NCI-H524 treated with DMSO at 0.1 percent for 48 hours (cell line): ENCODE results near the gene IMMP2L.

Experiments
- DNase-seq: peaks from one replicate; lab custom pipeline; 2025; lab: John Stamatoyannopoulos, UW

The IMMP2L gene

DNA sequence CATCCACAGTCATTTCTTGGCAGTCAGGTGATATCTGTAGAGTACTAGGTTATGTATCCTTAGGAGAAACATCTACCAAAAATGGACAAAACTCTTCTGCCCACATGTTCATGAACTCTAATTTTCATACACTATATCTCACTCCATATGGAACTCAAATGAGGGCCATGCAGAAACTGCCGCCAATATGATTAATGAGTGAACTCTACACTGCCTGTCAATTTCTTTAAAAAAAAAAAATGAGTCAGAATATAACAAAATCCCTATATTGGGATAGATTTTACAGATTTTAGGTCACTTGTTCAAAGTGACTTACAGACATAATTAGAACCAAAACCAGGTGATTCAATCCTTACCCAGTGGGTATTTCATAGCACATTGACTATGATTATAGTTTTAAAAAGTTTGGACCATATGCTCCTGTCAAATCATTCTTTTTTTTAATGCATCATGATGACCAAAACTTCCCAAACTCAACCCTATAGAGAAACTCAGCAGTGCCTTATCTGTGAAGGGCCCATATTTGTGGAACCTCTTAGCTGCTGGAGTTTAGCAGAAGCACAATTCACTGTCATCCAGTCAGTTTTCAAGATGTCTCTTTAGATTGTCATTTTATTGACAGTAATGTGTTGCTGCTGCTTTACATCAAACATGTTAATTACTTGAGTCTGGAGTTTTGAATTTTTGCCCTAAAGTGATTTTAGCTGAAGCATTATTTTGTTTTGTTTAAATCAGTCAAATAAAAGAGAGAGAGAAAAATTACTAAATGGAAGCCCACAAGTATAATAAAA is 460.2 kb downstream of the IMMP2L start:
- no peak for DNase-seq

DNA sequence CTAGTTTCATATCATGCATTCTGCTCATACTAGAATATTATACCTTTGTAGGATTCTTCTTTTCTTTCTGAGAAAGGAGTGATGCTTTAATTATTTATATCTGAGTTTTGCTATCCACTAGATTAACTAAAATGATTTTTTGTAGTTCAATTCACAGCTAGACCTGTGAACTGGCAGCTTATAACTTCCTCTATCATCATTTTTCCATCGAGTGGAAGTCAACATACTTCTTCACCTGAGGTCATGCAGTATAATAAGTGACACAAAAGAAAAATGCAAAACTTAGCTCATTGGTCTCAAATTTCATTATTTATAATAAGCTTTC is 463.4 kb downstream of the IMMP2L start:
- DNase-seq: no peak

DNA sequence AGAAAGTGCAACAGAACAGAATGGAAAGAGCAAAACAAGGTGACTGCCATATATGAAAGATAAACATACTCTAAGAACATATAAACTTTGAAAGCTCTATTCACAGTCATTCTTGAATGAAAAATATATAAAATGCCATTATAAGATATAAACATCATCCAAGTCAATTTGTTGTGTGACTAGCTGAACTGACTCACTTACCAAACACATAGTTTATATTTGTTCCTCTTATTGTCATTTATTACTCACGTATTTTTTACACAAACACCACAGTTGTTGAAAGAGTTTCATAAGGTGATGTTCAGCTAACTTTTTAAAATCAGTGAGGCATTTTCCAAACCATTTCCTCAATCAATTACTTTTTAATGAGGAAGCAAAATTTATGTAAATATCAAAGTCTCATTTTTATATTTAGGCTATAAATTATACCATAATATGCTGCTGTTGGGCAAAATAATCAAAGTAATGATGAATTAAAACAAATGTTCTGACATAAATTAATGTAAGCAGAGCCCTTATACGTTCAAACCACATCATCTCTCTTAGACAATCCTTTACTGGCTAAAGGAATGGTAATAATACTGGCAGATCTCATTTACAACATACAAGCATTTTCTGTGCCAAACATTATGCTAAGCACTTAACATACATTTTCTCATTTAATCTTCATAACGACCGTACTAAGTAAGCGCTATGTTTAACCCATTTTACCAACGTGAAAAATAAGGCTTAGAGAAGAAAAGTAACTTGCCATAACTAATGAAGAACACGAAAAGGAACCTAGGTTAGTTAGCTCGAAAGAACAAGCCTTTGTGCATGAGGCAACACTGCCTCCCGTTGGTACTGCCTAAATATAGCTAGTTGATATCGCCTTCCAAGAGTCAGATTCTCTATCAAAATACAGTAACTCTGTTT is 464.0 kb downstream of the IMMP2L start:
- DNase-seq: peak; percentile 9

DNA sequence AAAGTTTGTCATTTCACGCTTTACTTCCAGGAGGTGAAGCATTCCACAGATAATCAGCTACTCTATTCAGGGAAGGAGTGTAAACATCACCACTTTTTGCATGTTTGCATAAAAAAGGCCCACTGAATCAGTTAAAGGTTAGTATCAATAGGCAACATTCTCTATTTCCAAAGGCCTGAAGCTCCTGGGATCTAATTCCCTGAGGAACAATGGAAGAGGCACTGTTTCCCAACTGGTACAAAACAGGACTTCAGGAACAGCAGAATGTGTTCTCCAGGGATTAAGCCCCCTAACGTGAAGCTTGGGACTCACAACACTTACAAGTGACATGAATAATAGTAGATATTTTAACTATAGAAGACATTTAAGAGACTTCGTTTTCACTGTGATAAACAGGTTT is 465.3 kb downstream of the IMMP2L start:
- no peak for DNase-seq

DNA sequence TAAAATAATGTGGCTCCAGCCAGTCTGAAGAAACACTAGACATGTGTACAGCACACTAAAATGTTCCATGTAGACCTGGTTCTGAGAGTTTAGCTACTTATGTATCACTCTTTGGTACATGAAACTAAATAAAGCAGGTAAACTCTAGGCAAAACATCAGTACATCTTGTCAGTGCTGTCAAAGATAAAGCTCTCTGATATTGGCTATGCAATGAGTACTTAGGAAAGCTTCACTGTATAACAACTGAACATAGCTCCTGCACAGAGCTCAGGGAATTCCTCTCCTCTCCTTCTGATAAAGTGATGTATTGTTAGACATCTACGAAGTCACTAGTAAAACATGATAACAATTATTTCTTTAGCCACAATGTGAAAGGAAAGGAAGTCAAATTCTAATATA is 467.9 kb downstream of the IMMP2L start:
- DNase-seq: no peak

DNA sequence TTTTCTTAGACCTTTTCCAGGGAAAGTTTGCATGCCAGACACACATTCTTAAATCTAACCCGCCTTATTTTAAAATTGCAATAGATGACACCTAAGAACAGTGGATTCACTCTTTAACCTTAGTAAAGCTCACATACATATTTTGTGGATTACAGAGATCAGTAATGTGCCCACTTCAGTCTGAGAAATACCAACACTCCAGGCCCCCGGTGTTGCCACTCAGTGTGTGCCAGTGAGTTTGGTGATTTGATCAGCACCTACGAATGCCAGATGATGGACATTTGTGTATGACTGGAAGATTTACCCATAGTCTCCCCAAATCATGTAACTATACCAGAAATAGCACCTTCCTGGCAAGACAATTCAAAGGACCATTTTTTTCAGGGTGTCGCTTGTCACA is 468.8 kb downstream of the IMMP2L start:
- DNase-seq: no peak

DNA sequence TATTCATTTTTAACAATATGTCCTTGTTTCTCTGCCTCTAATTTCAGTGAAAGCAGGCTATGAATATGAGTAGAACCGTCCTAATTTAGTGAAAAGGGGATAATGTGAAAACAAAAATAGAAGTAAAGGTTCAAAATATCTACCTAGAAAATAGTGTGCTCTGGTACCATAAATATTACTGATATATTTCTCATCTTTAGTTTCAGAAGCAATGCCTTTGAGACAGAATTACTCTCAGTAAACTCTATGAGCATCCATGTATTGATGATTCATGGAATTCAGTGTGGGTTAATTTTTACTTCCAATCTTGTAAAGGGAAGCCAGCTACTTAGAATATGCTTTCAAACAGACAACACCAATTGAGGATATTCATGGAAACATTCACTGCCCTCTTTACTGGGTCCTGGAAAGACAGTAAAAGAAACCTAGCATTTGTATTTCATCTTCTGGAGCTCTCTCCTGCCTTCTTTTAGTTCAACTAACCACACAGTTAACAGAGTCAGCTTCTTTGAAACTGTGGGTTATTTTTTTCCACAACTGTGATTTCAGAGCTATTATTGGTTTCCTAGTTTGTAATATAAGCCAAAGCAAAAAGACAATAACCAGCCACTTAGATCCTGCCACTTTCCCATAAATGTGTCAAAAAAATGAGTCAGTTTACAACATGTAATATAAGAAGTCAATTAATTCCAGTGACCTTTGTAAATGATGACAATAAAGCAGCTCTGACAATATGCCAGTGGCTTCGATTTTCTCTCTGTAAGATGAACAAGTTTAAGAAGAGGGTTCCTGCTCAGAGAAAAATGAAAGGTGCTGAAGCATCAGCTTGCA is 469.7 kb downstream of the IMMP2L start:
- no peak for DNase-seq

DNA sequence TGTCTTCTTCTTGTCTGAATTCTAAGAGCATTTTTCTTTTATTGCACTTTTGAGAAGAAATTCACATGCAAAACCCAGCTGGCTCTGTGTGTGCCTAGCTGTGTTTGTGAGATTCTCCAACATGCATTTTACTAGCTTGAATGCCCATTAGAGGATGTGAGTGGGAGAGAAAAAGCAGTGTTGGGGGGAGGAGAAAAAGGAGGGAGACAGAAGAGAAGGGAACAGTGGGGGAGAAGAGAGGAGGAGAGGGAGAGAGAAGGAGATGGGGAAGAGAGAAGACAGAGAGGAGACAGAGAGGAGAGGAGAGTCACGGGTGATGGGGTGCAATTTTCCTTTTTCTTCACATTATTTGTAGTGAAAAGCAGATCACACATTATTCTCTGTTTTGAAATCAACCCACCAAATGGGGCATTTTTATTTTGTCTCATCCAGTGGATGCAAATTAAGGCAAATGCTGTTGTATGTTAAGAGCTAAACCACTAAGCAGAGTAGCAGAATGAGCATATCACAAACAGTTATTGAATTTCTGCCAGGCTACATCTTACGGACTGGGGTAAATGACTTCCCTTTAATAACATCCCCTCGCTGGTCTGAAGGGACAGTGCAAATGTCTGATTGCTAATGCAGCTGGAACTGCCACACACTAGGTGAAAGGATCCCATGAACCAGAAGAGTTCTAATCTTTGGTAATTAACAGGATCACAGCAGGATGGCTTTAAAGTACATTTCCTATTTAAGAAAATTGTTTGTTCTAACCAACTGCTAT is 470.5 kb downstream of the IMMP2L start:
- DNase-seq: no peak

DNA sequence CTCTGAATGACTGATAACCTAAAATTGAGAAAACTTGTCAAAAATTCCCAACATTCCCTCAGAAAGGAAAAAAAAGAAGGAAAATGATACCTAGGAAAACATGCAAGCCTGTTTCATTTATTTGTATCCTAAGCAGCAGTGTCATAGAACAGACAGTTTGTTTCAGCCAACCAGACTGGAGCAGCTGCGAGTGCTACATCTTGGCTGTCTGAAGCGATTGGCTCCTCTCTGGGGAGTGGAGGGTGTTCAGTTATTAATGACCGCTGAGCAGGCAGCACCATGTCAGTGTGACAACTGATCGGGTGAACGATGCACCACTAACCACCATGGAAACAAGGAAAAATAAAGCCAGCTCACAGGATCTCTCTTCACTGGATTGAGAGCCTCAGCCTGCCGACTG is 471.4 kb downstream of the IMMP2L start, which contains the start of gene LRRN3:
TSS of gene LRRN3 (plus strand) at position 282 of the 400 bp plus-strand sequence. CDS start 31,646 bp downstream, outside the sequence.
- DNase-seq: peak; percentile 54

DNA sequence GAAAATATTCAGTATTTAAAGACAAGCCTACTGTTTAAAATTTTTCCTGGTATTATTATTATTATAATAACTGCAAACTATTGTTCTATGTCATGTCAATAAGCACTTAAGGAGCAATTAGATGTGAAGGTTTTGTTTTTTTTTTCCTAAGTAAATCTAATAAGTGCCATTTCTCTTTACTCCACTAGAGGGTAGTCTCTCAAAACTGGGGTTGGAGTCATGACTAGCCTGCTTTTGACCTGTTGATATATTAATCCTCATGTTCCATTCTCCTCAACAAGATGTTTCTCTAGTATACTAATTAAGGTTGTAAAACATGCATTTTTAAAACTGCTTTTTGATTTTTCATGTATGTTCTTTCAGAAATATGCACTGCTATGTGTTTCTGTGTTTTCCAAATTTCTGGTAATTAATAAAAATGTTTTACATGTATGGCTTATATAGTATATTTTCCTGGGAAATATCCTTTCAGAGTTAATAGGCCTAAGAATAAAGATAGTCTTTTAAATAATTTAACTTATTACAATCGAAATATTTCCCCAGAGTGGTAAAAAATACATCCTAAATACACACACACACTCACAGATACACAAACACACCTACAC is 472.4 kb downstream of the IMMP2L start:
- DNase-seq: peak; percentile 13

DNA sequence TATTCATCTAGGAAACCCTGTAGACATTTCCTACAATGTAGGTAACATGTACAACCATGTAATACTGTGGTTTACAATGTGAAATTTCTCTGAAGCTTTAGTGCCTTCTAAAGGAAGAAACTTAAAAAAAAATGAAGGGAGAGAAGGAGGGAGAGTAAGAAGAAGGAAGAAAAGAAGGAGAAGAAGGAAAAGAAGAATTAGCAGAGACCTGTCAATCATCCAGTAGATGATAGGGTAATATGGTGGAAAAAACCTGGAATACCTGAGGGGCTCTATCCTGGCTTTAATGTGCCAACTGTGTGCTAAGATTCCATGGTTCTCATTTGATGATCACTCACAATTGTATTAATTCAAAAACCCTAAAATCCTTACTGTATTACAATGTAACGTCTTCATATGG is 474.0 kb downstream of the IMMP2L start:
- DNase-seq: no peak

DNA sequence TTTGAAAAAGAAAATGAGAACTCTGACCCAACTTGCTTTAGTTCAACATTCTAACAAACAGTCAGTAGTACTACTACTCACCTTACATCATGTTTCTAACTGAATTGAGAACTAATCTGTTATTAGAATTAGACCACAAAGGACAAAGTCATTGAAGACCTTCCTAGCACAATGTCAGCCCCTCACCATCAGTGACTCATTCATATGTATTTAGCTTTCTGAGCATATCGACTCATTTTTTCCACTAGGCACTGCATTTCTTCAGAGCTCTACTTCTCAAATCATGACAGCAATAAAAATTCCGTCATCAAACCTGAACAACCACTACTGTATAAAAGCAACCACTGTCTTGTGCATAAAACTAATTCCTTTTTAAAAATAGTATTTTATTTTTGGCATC is 475.8 kb downstream of the IMMP2L start:
- DNase-seq: no peak

DNA sequence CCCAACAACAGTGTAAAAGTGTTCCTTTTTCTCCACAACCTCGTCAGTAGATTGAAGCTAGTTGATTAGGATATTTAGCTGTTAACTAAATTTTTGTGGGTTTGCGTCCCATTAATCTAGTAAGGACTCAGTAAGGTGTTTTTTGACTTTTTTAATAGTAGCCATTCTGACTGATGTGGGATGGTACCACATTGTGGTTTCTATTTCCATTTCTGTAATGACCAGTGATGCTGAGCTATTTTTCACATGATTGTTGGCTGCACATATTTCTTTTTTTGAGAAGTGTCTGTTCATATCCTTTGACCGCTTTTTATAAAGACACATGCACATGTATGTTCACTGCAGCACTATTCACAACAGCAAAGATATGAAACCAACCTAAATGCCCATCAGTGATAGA is 476.9 kb downstream of the IMMP2L start:
- no peak for DNase-seq

DNA sequence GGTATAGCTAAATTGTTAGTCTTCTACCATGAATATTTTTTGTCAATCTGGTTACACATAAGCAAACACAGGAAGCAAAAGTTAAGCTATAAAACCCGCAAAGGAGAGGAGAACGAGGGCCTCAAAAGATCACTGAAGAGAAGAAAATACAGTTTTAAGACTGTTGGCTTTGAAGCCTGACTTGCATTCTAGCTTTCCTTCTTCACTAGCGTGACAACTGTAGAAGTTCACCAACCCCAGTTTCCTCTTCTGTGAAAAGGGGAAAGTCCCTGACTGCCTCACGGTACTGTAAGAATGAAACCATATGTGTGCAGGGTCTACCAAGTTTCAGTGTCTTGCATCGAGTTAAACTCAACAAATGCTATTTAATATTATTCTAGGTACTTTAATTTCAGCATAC is 478.9 kb downstream of the IMMP2L start:
- DNase-seq: no peak

DNA sequence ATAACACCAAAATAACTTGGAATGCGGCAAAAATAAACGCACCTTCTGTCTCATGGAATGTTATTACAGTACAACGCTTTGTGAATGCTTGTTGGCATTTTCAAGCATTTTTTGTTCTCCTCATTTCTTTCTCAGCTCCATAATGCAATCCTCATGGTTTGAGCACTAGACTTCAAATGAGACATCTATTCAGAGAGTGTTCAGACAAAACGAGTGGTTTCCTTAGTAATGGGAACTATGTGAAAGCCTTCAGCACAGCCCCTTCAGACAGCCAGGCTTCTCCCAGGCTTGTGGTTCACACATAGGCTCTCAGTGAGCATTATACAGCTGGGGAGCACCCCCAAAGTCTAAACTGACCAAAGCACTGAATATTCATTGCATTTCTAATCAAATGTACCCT is 479.9 kb downstream of the IMMP2L start:
- no peak for DNase-seq

DNA sequence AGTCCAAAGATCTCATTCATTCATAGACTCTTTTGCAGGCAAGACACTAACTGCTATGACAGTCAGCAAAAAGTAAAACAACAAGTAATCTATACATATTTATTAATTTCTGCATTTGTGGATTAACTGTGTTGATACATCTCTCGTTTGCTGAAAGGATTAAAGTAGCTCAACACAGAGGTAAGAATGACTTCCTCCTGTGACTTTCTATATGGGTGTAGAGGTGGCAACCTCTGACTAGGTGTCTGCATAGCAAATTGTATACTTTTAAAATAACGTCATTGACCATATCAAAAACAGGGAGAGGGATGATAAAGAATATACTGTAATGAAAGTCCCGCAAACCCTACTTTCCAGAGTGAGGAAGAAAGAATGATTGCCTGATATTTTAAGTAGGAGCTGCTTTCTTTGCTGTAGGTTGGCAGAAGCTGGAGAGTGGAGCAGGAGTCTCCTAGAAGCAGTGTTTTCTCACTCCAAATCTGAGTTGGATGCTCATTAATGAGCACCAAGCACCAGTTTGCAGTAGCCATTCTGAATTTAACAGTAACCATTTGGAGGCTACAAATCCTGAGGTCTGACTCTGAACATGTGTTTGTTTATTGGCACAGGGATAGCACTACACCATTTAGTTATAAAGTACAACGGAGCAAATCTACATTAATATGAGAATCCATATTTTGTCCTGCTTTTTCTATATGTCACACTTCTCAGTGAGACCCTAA is 480.6 kb downstream of the IMMP2L start:
- no peak for DNase-seq

DNA sequence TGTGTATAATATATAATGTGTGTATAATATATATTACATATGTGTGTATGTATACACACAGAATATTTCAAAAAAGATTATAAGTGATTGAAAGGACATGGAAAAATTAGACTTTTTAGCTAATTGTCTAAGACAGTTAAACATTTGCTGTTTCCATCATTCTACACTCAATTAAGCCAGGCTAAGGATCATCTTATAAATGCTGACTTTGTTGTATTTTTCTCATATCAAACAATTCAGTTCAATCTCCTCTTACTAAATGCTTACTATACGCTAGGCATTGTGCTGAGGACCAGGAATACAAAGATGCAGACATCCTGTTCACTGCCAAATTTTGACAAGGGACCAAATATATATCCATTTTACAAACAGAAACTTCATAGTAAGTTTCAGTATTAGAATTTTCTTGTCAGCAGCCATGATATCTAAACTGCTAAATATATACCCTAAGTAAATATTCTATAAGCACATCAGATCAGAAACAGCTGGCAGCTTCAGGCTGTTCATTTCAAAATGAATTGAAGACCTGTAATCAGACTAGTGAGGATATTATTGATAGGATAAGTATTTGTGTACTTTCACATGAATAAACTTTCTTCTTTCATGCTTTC is 481.7 kb downstream of the IMMP2L start:
- no peak for DNase-seq

DNA sequence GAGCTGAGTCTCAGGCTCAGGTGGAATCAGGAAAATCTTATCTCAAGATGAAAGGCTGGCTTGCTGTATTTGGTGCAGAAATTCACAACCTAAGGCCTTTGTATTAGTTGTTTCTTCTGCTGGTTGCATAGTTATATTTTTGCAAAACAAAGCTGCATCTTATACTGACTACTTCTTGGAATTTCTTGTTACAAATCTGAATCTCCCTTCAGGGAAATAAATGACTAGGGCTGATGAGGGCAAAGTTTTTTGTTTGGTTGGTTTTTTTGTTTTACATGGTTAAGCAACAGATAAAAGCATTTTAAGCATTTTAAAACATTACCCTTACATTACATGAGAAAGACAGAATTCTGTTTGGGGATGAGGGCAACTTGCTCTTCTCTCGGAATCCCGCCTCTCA is 485.3 kb downstream of the IMMP2L start:
- DNase-seq: no peak

DNA sequence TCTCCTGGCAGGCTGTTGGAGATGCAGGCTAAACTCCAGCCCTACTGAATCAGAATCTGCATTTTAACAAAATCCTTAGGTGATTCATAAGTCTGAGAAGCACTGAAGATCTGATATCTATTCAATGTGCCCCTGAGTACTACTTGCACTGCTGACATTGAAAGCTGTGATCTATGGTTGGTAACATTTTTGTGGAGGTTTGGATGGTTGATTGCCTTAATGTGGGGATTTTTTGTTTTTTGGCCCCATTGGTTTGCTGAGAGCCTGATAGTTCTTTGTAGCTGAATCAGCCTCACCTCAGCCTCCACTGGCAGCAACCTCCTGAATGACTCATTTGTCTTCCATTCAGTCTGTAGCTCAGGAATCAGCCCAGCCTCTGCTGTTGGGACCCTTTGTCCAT is 486.1 kb downstream of the IMMP2L start:
- no peak for DNase-seq

DNA sequence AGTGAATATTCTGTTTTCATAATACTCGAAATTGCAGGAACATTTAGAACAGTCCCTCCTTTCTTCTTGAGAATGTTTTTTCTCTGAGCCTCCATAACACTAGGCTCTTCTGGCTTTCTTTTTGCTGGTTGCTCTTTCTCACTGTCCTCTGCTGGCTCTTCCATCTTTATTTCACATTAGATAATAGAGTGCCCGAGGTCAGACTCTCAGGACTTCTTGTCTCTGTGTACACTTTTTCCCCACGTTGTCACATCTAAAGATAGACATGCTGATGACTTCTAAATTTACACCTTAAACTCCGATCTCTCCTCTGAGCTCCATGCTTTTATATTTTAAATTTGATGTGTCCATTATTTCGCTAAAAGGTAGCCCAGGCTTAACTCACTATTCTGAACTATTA is 486.8 kb downstream of the IMMP2L start:
- DNase-seq: no peak
